ENCODE results near the gene MCM3.

MCM3 gene

DNA sequence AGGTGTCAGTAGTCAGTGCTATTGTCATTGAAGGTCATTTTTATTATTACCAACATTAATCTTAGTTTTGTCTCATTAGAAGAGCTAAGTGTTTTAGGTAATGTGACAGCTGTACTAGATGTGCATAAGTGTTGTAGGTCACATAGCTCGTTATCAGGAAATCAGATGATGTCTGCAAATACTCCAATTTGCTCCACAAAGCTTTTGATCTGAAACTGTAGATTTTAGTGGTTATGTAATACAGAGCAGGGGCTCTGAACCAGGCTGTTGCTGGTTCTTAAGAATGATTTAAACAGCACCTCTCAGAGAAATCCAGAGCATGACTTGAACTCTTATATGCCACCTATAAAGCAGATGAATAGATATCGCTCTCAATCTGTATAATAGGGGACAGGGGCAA is 42.7 kb downstream of the MCM3 start:
- TF ChIP-seq, protein P1, sequence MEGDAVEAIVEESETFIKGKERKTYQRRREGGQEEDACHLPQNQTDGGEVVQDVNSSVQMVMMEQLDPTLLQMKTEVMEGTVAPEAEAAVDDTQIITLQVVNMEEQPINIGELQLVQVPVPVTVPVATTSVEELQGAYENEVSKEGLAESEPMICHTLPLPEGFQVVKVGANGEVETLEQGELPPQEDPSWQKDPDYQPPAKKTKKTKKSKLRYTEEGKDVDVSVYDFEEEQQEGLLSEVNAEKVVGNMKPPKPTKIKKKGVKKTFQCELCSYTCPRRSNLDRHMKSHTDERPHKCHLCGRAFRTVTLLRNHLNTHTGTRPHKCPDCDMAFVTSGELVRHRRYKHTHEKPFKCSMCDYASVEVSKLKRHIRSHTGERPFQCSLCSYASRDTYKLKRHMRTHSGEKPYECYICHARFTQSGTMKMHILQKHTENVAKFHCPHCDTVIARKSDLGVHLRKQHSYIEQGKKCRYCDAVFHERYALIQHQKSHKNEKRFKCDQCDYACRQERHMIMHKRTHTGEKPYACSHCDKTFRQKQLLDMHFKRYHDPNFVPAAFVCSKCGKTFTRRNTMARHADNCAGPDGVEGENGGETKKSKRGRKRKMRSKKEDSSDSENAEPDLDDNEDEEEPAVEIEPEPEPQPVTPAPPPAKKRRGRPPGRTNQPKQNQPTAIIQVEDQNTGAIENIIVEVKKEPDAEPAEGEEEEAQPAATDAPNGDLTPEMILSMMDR (IDR thresholded peaks at IDR 0.05; ENCODE audit: borderline replicate concordance, insufficient read depth, low read depth, low read length): no peak
- no peak overlapping the region for H3K4me3 ChIP-seq (ENCODE audit: low read depth, low read length)

DNA sequence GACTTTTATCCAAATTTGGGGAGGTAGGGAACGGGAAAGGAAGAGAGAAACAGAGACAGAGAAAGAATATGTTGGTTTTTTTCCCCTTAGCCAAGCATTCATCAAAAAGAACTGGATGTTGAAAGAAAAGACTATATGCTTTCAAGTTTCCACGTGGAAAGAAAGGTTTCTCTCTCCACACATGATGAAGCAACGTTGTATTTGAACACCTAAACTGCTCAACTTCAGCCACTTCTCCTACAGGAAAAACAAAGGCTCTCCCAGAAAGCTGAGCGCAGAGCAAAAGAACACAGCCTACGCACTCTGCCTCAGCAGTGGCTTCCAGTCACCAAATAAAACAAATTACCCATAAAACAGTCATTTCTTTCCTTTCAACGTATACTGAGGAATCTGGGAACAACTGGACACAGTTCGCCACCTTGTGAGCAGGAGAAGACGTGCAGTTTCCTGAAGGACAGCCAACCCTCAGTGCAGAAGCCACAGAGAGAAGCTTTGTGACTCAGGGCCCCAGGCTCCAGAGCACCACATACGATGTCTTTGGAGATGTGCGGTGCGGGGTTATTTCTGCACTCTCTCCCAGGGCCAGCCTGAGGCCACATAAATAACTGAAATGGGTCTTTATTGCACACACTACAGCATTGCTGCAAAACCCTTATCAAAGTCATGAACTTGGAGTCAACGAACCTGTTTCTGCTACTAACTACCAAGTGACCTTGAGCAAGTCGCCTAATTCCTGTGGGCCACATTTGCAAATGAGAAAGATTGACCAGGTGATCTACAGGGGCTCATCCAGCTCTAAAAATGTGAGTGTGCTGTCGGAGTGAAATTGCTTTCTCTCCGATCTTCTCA is 50.3 kb downstream of the MCM3 start:
- TF ChIP-seq, protein P1 (IDR thresholded peaks at IDR 0.05; ENCODE audit: borderline replicate concordance, insufficient read depth, low read depth, low read length): peak; percentile 68; the same call in 1 of the 2 replicates
- H3K4me3 ChIP-seq (ENCODE audit: low read depth, low read length): no peak overlapping the region

DNA sequence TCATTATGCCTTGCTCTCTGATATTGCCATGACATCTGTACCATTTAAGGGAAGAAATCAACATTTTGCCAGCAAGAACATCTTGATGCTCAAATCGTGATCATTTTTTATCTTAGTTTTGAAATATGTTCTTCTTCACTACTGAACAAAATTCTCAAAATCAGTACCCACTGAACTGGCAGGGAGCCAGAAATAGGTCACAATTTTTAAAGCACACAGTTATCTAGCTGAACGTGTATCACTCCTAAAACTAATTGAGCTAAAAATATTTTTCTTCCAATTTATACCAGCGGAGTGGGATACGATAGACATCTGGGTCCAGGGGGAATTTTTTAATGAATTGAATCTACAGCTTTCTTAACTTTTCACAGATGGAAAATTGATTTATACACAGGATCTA is 51.5 kb downstream of the MCM3 start:
- H3K4me3 ChIP-seq (ENCODE audit: low read depth, low read length): no peak overlapping the region
- TF ChIP-seq, protein P1 (IDR thresholded peaks at IDR 0.05; ENCODE audit: borderline replicate concordance, insufficient read depth, low read depth, low read length): no peak

DNA sequence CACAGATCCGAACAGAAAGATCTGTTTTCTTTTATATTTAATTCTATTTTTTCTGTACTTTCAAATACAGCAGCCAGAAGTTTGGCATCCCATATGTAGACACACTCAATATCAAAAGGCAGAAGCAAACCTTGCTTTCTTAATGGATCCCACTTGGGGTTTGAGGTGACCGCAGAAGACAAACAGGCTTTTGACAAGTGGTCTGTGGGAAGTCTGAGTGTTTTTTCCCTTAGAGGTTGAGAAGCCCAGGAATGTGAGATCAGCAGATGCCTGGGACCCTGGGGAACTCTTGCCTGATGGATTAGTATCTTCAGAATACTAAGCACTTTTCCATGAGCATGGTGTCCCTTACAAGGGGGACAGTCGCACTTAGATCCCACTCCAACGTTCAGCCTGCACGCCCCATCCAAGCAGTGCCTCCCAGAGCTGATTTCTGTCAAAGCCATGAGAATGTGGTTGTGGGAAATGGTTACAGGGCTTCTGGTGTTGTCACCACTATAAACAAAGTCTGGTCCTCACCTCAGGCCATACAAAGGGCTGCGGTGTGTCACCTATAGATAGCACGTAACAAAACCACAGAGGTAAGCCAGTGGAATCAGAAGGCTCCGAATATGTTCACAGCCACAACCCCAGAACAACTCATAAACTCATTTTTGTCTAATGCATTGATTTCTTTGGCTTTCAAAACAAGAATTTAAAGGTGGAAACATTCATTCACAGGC is 53.0 kb downstream of the MCM3 start:
- TF ChIP-seq, protein P1 (IDR thresholded peaks at IDR 0.05; ENCODE audit: borderline replicate concordance, insufficient read depth, low read depth, low read length): no peak
- H3K4me3 ChIP-seq (ENCODE audit: low read depth, low read length): no peak overlapping the region

DNA sequence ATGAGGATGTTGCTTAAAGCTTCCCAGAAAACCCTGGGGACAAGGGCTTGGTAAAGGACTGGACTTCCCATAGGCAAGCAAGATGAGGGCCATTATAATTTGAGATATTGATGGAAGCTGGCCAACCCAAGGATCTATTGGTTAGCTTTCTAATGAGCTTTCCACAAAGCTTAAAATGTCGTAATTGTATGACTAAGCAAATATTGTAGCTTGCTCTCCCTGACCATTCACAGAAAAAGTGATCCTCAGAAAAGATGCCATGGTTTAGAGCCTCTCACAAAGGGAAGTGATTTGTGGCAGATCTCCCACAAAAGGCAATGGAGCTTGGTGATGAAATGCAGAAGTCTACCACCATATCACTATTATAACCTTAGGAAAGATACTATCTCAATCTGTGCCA is 53.9 kb downstream of the MCM3 start:
- TF ChIP-seq, protein P1 (IDR thresholded peaks at IDR 0.05; ENCODE audit: borderline replicate concordance, insufficient read depth, low read depth, low read length): no peak

DNA sequence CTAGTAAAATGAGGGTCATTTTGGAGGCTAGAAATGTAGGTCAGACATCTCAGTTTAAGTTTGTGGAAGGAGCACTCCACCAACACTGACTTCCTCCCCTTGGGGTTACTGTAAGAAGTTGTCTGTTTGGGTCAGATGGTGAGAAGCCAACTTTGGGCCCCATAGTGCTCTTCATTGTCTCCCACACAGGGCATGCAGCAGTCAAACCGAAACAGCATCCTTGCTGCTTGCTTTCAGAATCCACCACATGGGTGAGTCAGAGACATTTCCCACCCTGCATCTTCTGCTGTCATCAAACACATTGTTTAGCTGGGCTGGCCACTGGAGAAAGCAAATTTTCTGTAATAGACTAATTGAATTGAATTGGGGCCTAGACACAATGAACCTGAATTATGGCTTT is 57.0 kb downstream of the MCM3 start:
- TF ChIP-seq, protein P1 (IDR thresholded peaks at IDR 0.05; ENCODE audit: borderline replicate concordance, insufficient read depth, low read depth, low read length): no peak
- no peak overlapping the region for H3K4me3 ChIP-seq (ENCODE audit: low read depth, low read length)

More for the DNA sequence above, 53.9 kb downstream of the MCM3 start:
- no peak overlapping the region for H3K4me3 ChIP-seq (ENCODE audit: low read depth, low read length)

All from GM12875 (cell line).